GM12874 (cell line): Measurements from ENCODE around the gene AP4M1.

Experiments
- CTCF ChIP-seq: IDR thresholded peaks from 2 replicates; pipeline ENCODE4 v1.5.1; 2011; ENCODE audit warnings: low read depth, mild to moderate bottlenecking, control low read depth, low read length, moderate library complexity; ENCODE audit not compliant: insufficient read depth

AP4M1 gene

GRCh38 chr7:100122568-100122967 lies 21.1 kb downstream of the AP4M1 start:
- TF ChIP-seq CTCF = no peak

- TF ChIP-seq CTCF = no peak
These were observed 23.1 kb downstream of the AP4M1 start for GRCh38 chr7:100124301-100125230.

GRCh38 chr7:100126239-100126930 lies 24.9 kb downstream of the AP4M1 start:
- TF ChIP-seq CTCF = no peak

- TF ChIP-seq CTCF = no peak
These were observed 25.8 kb downstream of the AP4M1 start, which contains the start of gene MBLAC1 for GRCh38 chr7:100126931-100127865. Gene MBLAC1, plus strand, starts transcription at chr7:100126967. Its CDS starts 429 bp downstream, at chr7:100127396.

- no peak for TF ChIP-seq CTCF
These were observed 26.6 kb downstream of the AP4M1 start for GRCh38 chr7:100127866-100128636.

GRCh38 chr7:100128637-100128963 lies 27.2 kb downstream of the AP4M1 start:
- no peak for TF ChIP-seq CTCF
